HEK293 (cell line): ENCODE measurements around the gene MEF2C.
"Not testable (repeated sequence)": the region's sequence is repeated elsewhere in the genome, so short reads cannot be mapped to it uniquely, and the experiment has no call there.

Source experiments
- MEIS1 ChIP-seq: sonication (generic); formaldehyde crosslinking; IDR thresholded peaks from 2 replicates; pipeline ENCODE4 v1.8.1; 2022; ENCODE audit warnings: missing genetic modification reagents, mild to moderate bottlenecking, borderline replicate concordance
- PBX3 ChIP-seq: sonication (generic); formaldehyde crosslinking; IDR thresholded peaks from 2 replicates; pipeline ENCODE4 v1.8.1; 2022; ENCODE audit warnings: mild to moderate bottlenecking, moderate library complexity, missing genetic modification reagents
- ZEB2 ChIP-seq: fragments of 450-650 bp; formaldehyde crosslinking; IDR thresholded peaks from 2 replicates; pipeline ENCODE4 v1.5.1; 2016; ENCODE audit warnings: missing biosample characterization, missing genetic modification characterization
- TF ChIP-seq, protein P1 (sequence below): fragments of 450-650 bp; formaldehyde crosslinking; IDR thresholded peaks from 2 replicates; pipeline ENCODE4 v1.5.1; 2016; ENCODE audit warnings: missing biosample characterization, missing genetic modification characterization

DNA sequence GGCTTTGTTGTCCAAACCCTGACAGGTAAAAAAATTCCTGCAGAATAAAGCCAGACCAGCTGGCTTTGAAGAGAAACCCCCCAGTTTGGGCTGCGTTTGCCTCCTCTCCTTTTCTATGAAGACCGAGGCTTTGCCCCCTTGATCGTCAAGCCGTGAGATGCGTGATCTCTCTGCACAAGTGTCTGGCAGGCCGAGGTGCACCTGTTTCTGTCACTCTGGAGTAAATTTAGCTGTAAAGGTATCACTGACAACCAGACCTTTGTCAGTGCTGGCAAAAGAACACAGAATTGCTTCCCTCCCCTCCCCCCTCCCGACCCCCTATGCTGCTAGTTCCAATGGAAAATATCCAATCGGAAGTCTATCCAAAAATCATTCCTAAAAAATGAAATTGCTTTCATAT, 21.0 kb upstream of the MEF2C start:
- TF ChIP-seq ZEB2 (tag by site-specific recombination); MEIS1 (CRISPR knock-in tag); PBX3 (CRISPR knock-in tag): not testable (repeated sequence)
- TF ChIP-seq, protein P1, sequence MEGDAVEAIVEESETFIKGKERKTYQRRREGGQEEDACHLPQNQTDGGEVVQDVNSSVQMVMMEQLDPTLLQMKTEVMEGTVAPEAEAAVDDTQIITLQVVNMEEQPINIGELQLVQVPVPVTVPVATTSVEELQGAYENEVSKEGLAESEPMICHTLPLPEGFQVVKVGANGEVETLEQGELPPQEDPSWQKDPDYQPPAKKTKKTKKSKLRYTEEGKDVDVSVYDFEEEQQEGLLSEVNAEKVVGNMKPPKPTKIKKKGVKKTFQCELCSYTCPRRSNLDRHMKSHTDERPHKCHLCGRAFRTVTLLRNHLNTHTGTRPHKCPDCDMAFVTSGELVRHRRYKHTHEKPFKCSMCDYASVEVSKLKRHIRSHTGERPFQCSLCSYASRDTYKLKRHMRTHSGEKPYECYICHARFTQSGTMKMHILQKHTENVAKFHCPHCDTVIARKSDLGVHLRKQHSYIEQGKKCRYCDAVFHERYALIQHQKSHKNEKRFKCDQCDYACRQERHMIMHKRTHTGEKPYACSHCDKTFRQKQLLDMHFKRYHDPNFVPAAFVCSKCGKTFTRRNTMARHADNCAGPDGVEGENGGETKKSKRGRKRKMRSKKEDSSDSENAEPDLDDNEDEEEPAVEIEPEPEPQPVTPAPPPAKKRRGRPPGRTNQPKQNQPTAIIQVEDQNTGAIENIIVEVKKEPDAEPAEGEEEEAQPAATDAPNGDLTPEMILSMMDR (tag by site-specific recombination) = not testable (repeated sequence)
